Stimulated activated CD4-positive, alpha-beta T cell treated with anti-CD3 and anti-CD28 coated beads, Interleukin-4, amount 100 ng/mL, for 4 hours (primary cell): ENCODE measurements around the gene SIRT2.
"Not testable (repeated sequence)": the region's sequence is repeated elsewhere in the genome, so short reads cannot be mapped to it uniquely, and the experiment has no call there.

Experiments used
- DNase-seq, 2 experiments: peaks; one replicate each; pipeline ENCODE4 v3.0.0-alpha.2; 2020

Gene SIRT2

DNA sequence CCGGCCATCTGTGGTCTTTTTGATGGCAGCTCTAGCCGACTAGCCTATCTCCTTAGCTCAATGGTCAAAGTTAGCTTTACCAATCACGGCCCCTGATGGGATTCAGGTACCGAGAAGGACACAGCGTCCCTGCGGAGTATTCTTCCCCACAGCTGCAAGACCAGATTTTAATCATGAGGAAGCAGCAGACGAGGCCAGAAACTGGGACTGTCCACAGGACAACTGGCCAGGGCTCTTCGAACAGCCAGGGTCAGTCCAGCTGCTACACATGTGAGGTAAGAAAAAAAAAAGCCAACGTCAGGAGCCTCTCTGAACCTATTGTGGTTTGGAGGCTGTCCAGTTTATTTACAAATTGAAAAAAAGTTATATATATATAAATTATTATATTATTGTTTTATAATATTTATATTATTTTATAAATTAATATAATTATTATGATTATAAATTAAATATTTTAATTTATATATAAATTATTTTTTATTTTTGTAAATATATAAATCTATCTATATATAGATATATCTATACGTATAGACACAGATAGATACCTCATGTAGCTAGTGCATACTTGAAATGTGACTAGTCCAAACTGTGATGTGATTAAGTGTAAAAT, 32.1 kb downstream of the SIRT2 start:
- DNase-seq, result no peak

- DNase-seq, result no peak
Measured at GRCh38 chr19:38862321-38863059, 36.9 kb downstream of the SIRT2 start.

- no peak for DNase-seq
Measured at GRCh38 chr19:38861368-38861767, 38.0 kb downstream of the SIRT2 start.

- DNase-seq, result not testable (repeated sequence)
Measured at GRCh38 chr19:38859631-38860204, 39.7 kb downstream of the SIRT2 start.

- no peak for DNase-seq
Measured at GRCh38 chr19:38856813-38857212, 42.6 kb downstream of the SIRT2 start.

DNA sequence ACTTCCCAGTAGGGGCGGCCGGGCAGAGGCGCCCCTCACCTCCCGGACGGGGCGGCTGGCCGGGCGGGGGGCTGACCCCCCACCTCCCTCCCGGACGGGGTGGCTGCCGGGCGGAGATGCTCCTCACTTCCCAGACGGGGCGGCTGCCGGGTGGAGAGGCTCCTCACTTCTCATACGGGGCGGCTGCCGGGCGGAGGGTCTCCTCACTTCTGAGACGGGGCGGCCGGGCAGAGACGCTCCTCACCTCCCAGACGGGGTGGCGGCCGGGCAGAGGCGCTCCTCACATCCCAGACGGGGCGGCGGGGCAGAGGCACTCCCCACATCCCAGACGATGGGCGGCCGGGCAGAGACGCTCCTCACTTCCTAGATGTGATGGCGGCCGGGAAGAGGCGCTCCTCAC, 43.7 kb downstream of the SIRT2 start:
- DNase-seq, result not testable (repeated sequence)

DNA sequence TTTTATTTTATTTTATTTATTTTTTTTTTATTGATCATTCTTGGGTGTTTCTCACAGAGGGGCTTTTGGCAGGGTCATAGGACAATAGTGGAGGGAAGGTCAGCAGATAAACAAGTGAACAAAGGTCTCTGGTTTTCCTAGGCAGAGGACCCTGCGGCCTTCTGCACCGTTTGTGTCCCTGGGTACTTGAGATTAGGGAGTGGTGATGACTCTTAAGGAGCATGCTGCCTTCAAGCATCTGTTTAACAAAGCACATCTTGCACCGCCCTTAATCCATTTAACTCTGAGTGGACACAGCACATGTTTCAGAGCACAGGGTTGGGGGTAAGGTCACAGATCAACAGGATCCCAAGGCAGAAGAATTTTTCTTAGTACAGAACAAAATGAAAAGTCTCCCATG, 44.5 kb downstream of the SIRT2 start:
- DNase-seq, result not testable (repeated sequence)

- DNase-seq, result no peak
Measured at GRCh38 chr19:38853214-38853613, 46.2 kb downstream of the SIRT2 start.

DNA sequence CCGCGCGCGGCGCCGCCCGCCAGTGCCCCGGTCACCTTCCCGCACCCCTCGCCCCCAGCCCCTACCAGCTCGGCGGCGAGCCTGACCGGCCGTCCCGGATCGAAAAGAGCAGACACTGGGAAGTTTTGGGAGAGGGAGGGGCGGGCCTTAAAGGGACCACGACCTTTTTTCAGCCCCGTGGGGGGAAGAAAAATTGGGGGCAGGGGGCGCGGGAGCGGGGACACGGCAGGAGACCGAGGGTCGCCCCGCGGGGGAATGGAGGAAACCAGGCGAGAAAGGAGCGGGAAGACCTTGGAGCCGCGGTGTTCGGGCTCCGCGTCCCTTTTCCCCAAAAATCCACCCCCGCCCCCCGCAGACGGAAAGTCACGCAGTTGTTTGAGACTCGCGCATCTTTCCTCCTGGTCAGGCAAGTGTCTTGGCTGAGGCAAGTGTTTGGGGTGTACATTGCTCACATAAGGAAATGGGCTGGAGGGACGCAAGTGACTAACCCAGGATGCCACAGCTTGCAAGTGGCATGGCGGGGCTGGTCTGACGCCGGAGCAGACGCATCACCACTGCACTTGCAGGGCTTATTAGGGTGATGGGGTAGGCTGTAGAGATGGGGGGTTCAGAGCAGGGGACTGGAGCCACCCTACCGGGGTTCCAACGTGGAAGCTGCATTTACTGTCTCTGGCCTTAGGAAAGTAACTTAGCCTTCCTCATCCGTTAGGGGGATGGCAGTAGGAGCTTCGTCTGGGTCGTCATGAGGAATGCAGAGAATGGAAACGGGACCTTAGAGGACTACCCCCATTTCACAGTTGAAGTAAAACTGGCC, 47.0 kb downstream of the SIRT2 start:
- DNase-seq, result peak in 1 of 2 experiments; percentile 61

- peak; percentile 87 to 93 for DNase-seq
Measured at GRCh38 chr19:38851622-38852230, 47.7 kb downstream of the SIRT2 start.

DNA sequence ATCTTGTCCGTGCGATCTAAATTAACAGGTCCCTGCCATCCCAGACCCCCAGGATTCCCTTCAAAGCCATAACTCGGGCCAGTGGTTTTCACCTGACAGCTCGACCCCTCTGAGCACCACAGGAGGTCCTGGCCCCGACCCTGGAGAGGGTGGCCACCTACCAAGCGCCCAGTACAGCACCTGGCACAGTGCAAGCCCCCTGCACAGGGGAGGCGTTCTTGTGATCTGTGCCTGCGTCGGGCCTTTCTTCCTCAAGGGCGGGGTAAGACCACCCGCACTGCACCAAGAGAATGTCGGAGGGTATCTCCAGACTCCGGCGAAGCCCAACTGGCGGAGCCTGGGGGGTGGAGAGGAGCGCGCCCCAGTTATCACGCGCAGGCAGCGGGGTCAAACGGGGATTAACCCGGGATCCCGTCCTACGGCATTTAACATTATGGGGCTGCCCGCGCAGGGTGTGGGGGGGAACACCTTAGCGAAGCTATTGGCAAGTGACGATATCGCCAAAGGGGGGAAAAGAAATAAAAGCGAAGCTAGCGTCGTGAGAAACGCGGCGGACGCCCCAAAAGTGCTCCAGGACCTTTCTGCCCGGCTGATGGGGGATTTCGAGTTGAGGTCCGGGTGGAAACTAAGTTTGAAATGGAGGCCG, 48.3 kb downstream of the SIRT2 start:
- peak in 1 of 2 experiments; percentile 38 for DNase-seq

- peak; percentile 95 to 100 for DNase-seq
Measured at GRCh38 chr19:38850436-38850975, 48.9 kb downstream of the SIRT2 start.

- DNase-seq, result peak; percentile 99 to 100
Measured at GRCh38 chr19:38849860-38850435, 49.5 kb downstream of the SIRT2 start, which contains the start of gene HNRNPL. Gene HNRNPL, minus strand, starts transcription at chr19:38849986. Its CDS starts 20 bp downstream, at chr19:38849966.

- DNase-seq, result peak; percentile 99 to 100
Measured at GRCh38 chr19:38849147-38849859, 50.1 kb downstream of the SIRT2 start.

- no peak for DNase-seq
Measured at GRCh38 chr19:38848299-38849146, 50.9 kb downstream of the SIRT2 start.

DNA sequence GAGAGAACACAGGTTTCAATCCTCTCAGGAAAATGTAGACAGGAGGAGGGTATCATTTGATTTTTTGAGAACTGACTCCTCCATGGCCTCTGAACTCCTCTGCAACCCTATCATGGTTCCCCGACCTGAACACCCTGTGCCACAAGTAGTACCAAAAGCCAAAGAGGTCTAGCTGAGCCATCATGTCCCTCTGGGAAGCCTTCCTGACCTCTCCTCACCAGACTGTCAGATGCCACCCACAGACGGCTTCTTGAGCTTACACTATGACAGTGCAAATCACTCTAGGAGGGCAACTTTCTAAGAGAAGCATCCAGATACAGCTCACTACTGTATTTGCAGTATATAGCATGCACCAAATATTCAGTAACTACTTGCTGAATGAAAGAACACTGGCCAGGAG, 53.3 kb downstream of the SIRT2 start:
- no peak for DNase-seq

DNA sequence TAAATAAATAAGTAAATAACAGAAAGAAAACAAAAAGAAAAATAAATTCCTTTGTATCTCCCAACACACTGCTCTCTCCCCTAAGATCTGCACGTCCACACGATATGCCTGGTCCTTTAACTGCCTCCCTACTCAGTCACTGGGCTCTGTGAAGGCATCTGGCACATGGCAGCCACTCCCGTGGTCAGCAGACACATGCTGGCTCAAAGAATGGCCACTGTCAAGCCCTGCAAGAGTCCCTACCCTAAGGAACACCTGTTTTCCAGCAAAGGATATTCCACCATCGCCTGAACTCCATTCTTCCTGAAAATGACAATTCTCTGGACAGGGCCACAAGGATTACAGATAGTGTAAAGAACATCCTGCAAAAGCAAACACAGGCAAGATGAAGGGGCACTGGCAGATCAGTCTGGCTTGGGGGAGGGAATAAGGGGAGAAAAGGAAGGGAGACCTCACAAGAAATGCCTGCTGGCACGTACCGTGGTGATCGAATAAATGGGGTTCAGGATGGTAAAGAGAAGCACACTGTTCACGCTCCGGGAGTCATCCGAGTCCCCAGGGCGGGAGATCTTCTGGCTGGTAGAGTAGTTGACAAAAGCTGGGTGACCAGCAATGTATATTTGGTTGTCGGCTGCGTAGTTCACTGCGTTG, 53.9 kb downstream of the SIRT2 start:
- DNase-seq, result no peak

DNA sequence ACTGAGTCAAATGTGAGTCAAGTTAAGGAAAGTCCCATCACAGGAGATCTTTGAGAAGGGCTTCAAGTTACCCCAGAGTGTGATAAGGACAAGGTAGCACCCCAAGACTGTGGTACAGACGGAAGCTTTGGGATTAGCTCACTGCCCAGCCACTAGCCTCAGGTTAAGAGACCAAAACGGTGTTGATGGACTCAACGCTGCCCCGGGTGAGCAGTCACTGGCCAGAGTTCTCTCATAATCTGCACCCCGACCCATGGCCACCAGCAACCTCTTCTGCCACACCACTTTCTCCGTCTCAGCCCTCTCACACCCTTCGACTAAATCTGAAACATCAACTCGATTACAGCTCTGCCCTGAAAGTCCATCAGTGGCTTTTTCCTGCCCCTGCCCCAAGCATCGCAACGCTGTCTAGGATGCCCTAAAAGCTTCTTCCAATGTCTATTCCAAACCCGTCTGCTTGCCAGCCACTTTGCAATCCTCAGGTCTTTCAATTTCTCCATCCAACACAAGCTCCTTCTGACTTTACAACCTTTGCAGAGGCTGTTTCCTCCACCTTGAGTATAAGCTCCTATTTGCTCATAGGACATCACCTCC, 55.2 kb downstream of the SIRT2 start:
- DNase-seq, result no peak
